ENCODE measurements around the gene MIX23.

DNA sequence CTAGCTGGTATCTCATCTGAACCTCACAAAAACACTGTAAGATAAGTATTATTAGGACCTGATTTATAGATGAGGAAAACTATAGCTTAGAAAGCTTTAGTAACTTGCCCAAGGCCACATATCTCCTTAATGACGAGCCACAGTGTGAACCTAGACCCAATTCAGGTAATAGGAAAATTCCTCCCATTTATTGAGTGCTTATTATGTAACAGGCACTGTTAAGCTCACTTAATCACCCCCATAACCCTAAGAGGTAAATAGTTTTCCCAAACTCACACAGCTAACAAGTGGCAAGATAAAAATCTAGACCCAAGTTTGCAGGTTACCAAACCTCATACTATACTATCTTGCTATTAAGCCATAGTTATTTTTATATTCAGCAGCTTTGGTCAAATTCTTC, 24.9 kb upstream of the MIX23 start:
- TF ChIP-seq, protein P1, sequence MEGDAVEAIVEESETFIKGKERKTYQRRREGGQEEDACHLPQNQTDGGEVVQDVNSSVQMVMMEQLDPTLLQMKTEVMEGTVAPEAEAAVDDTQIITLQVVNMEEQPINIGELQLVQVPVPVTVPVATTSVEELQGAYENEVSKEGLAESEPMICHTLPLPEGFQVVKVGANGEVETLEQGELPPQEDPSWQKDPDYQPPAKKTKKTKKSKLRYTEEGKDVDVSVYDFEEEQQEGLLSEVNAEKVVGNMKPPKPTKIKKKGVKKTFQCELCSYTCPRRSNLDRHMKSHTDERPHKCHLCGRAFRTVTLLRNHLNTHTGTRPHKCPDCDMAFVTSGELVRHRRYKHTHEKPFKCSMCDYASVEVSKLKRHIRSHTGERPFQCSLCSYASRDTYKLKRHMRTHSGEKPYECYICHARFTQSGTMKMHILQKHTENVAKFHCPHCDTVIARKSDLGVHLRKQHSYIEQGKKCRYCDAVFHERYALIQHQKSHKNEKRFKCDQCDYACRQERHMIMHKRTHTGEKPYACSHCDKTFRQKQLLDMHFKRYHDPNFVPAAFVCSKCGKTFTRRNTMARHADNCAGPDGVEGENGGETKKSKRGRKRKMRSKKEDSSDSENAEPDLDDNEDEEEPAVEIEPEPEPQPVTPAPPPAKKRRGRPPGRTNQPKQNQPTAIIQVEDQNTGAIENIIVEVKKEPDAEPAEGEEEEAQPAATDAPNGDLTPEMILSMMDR (IDR thresholded peaks at IDR 0.05; ENCODE audit: low read depth, low read length) = no peak
- no peak for TF ChIP-seq POLR2A (IDR thresholded peaks at IDR 0.05; ENCODE audit: extremely low read depth, insufficient read length)

Data from NB4 (cell line).